Hepatic stellate cell (primary cell): ENCODE measurements around the gene ITGB2.
"Not testable (repeated sequence)": the region's sequence is repeated elsewhere in the genome, so short reads cannot be mapped to it uniquely, and the experiment has no call there.

ENCODE experiments used
- DNase-seq: peaks from one replicate; pipeline ENCODE4 v3.0.0; 2011; ENCODE audit warnings: low spot score

The ITGB2 gene

DNA sequence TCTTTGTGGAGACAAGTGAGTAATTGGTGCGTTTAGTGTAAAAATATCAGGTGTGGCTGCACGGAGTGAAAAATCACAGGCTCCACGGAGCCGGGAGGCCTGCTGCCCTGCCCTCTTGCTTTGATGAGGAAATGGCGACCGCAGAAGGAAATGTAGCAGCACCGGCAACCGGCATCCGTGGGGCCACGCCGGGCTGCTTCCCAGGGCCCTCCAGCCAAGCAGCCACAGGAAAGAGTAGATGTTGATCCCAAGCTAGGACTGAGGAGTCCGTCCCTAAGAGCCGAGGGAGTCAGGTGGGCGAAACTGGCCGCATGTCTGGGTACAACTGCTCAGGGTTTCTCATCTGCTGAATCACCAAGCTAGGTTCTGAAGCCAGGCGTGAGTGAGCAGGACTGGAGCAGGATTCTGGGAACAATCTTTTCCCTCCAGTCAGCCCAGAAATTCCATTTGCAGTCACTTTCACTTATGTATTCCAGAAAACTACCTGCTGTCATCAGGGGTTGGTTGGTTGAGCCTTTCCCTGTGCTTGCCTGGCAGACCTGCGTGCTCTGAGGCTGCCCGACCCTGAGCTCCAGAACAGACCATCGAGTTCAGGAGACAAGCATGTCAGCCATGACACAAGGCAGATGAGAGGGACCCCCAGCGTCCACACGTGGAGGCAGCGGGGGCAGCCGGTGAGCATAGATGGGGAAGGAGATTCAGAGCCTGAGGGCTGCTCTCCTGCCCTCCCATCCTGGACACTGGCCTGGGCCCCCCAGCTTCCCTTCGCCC is 5.8 kb upstream of the ITGB2 start:
- no peak for DNase-seq

DNA sequence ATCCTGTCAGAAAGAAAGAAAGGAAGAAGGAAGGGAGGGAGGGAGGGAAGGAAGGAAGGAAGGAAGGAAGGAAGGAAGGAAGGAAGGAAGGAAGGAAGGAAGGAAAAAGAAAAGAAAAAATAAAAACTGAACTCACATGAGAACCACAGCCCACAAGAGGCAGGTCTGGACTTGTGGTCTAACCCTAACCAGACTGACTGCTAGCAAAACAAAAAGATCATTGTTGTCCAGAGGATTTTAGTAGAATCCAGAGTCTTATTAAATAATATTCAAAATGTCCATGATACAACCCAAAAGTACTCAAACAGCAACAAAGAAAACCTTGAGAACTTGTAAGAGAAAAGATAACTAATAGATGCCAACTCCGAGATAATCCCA is 4.7 kb upstream of the ITGB2 start:
- DNase-seq: no peak

DNA sequence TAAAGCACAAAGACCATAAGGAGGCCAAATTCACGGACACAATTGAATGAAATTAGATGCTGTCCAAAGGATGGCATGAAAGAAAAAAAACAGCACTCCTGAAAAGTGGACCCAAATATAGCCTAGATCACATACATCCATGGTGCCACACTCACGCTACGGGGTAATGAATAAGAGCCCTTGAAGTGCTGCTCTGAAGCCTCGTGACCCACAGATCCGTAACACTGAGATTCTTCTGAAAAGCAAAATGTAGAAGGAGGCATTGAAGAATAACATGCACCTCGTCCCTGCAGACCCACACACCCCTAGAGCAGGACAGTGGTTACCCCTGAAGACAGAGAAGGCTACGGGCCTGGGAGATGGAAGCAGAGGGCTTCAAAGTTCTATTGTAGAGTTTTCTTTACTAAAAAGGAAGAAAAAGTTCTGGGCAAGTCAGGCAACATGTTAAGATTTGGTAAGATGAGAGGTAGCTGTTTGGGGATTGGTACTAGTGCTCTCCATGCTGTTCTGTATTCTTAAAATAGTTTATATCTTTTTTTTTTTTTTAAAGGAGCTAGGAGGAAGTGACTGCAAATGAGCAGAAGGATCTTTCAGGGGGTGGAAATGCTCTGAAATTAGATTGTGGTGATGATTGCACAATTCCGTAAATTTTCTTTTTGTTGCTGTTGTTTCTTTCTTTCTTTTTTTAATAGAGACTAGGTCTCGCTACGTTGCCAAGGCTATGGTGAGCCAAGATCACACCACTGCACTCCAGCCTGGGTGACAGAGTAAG is 4.1 kb upstream of the ITGB2 start:
- DNase-seq: peak; percentile 36

DNA sequence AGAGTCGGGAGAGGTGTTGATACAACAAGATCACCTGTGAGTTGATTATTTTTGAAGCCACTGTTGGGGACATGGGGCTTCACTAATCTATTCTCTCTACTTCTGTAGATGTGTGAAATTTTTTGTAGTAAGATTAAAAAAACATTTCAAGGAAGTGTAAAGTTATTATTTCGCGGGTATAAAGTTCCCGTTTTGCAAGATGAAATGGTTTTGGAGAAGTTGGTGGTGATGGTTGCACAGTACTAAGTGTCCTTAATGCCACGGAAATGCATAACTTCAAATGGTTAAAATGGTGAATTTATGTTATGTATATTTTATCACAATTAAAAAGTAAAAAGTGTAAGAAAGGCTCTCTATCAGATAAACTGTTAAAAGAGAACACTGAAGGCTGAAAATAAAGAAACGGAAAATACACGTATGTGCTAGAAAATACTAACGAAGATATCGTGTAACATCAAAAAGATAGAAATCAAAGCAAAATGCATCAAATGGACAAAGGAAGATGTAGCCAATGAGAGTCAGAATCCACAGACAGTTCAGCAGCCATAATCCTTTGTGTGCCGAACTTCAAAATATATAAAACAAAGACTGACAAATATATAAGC is 2.9 kb upstream of the ITGB2 start:
- no peak for DNase-seq

DNA sequence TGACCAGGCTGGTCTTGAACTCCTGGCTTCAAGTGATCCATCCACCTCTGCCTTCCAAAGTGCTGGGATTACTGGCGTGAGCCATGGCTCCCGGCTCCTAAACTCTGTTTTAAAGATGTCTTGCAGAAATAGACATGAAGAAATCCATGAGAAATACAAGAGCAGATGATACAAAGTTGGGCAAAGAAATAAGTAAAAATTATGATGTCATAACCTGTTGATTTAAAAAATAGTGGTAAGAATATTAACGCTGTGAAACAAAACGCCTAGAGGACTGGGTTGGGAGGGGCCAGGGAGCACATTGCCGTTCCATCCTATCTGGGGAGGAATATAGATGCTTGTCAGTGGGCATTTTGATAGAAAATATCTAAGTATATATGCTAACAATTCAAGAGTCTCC is 1.2 kb upstream of the ITGB2 start:
- no peak for DNase-seq

DNA sequence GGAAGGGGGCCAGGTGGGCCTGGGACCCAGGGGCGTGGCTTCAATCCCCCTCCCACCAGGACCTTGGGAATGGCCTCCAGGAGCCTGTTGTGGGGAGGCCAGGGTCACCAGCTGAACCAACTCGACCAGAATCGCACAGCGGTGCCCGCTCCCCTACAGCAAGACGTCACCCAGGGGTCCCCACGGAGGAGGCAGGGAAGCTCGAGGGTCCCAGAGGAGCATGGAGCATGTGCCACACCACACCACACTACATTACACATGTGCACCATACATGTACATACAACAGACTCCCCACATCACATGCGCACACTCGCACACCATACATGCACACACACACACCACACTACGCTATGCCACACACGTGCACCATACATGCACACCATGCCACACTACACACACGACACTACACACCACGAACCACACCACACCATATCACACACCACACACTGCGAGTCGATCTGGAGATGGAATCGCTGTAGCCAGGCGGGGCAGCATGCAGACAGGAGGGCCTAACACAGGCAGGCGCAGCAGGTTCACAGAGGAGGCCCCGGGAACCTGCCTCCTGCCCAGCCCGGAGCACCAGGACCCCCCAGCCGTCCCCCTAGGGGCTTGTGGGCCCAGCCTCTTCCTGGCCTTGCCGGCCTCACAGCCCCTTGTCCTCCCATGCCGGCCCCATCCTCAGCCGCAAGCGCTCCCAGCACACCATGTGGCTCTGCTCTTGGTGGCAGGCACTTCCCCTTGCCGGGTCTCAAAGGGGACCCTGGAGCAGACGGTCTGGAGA is 596 bp downstream of the ITGB2 start:
- no peak for DNase-seq

DNA sequence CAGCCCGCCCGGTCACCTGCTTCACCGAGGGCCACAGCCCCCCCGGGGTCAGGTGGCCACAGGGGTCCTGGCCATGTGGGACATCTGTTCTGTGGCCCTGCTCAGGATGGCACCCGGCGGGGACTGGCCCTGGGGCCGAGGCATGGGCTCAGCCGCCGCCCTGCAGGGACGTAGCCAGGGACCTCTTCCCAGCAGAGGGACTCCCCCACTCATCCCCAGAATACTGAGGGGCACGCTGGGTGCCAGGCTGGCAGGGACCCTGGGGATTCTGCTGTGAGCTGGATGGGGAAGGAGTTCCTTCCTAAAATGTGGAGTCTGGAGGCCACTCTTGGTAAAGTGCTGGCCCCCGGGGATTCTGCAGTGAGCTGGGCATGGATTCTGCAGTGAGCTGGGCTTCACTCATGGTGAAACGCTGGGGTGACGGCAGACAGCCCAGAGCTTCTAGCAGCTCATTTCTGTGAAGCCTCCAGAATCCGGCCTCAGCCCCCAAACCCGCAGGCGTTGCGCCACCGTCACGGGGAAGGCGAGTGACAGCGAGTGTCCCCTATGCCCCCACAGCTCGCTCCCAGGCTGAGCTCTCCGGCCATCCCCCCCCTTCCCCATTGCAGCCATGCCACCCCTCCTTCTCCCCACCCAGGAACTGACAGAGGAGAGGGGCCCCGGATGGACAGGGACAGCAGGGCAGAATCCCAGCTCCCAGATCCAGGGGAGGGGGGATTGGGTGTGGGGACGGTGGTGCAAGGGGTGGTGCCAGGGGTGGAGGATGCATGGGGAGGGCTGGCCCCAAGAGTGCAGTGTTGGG is 1.4 kb downstream of the ITGB2 start:
- DNase-seq: no peak

DNA sequence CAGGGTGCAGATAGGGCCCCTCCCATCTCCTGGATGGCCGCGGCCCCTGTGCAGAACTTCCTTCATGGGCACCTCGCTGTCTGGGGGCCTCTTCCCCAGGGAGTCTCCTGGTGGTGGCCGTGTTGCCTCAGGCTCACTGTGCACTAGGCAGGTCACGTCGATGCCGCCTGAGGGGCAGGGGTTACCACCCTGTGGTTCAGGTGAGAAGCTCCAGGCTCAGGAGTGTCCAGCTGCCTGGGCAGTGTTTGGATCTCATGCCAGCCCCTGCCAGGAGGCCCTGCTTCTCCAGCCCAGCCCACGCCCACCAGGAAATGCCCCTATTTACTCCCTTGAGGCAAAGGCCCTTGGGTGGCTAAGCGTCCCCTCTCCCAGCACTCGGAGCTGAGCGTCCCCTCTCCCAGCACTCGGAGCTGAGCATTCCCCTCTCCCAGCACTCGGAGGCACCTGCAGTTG is 2.1 kb downstream of the ITGB2 start:
- DNase-seq: no peak

DNA sequence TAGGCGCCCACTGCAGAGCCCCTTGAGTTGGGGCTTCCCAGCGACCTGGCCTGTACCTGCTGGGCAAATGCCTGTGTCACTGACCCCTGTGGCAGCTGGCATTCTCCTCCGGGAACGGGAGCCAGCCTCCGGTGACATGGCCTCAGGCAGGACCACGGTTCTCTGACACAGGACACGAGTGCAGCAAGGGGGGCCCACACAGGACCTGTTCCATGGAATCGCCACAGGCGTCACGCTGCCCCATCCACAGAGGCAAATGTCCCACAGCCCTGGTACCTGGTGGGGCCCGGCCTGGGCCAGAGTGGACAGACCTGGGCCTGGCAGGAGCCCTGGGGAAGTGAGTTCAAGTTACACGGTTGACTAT is 2.6 kb downstream of the ITGB2 start:
- DNase-seq: no peak

DNA sequence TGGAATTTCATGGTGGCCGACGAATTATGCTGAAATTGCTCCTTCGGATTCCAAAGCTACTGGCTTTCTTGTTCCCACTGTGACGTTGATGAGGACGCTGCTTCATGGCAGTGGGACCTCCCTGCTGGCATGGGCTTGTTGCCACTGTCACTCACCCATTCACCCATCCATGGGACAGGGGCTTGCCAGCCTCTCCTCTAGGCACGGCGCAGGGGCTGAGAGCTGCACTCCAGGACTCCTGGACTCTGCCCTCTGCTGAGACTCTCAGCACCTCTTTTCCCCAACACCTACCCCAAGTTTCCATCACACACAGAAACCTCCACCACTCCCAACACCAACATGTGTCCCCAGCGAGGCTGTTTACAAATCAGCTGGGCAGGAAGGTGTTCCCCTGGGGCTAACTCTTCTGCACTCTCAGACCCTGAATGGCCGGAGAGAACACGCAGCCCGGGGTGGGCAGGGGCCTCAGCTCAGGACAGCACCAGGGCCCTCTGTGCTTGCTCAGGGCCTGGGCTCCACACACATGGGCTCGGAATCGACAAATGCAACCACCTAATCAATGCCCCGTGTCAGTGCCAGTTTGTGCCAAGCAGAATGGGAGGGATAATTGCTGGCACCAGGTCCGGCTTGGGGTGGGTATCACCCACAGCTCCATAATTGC is 3.1 kb downstream of the ITGB2 start:
- no peak for DNase-seq

DNA sequence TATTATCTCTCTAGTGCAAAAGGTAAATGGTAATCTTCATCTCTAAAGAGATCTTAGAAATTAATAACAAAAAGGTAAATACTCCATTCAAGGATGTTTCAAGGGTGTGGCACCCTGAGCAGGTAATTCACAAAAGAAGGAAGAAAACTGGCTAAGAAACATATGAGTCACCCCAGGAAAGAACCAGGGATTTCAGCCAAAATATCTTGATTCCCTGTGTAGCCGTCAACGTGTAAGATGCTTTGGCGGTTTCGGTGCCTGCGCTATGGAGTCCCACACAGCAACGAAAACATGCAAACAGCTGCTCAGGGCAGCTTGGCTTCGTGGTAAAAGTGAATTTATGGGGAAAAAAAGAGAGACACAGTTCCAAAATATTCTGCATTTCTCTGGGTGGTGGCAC is 3.7 kb downstream of the ITGB2 start:
- DNase-seq: no peak

DNA sequence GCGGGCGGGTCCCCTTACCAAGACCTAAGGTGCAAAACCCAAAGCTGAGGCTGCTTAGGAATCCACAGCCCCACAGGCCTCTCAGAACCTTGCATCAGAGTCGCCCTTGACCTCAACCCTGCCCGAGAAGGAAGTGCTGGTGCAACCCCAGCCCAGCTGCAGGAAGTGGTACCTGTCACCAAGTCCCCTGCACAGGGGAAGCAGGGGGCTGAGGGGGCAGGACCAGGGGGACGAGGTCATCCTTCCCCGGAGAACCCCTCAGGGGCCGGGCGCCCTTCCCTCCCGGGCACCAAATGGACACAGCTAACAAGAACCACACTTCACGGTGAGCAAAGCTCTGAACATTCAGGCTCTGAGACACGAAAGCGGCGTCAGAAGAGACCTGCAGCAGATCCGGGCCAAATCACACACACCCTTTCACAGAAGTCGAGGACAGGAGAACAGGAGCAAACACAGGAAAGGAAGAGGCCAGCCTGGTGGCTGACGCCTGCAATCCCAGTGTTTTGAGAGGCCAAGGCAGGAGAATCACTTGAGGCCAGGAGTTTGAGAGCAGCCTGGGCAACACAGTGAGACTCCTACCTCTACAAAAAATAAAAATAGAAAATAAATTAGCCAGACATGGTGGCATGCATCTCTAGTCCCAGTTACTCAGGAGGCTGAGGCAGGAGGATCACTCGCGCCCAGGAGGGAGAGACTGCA is 6.4 kb downstream of the ITGB2 start:
- no peak for DNase-seq

DNA sequence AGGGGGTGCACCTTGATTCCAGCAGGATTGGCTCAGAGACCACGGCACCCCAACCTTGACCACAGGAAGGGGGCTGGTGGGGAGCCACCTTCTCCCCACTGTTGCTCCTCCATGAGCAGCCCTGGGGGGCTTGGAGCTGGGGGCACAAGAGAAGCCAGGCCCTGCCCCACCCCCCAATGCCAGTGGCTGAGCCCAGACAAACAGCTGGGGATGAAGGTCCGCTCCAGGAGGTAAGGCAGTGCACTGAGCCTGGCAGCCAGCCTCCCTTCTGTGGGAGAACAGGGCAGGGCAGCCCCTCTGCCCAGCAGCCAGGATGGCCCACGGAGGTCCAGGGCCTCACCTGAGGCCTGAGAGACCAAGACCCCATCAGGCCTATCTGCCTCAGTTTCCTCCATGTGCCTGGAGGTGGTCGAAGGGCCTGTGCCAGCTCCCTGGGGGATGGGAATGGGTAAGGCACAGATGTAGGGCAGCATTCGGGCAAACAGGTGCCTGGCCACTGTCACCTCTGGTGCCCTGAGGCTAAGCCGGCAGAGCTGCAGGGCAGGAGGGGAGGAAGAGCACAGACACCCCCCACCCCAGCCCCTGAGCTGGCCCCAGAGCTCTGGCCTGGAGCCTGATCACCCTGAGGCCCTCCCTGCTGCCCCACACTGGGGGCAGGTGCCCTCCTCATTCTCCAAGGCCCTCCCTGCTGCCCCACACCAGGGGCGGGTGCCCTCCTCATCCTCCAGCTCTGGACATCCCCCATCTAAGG is 7.1 kb downstream of the ITGB2 start:
- no peak for DNase-seq

DNA sequence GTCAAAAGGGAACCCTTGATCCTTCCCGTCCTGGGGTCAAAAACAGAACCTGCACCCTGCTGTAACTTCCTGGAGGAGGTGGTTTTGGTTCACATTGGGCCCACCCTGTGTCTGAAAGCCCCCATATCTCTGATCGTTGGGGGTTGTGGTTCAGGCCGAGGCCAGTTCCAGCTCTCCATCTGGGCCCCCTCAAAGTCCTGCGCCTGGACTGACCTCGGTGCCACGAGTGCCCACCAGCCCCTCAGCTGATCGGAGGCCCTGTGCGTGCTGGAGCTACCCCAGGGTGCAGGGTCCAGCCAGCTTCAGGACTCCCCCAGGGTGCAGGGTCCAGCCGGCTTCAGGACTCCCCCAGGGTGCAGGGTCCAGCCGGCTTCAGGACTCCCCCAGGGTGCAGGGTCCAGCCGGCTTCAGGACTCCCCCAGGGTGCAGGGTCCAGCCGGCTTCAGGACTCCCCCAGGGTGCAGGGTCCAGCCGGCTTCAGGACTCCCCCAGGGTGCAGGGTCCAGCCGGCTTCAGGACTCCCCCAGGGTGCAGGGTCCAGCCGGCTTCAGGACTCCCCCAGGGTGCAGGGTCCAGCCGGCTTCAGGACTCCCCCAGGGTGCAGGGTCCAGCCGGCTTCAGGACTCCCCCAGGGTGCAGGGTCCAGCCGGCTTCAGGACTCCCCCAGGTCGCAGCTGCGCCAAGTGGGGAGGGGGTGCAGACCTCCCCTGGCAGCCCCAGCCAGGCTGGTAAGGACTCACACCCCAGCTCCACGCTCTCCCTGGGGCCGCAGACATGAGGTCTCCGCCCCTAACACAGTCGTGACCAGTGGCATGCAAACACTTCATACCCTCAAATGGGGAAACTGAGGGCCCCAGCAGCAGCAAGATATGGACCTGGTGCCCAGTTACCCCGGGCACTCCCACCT is 7.9 kb downstream of the ITGB2 start:
- DNase-seq: not testable (repeated sequence)

DNA sequence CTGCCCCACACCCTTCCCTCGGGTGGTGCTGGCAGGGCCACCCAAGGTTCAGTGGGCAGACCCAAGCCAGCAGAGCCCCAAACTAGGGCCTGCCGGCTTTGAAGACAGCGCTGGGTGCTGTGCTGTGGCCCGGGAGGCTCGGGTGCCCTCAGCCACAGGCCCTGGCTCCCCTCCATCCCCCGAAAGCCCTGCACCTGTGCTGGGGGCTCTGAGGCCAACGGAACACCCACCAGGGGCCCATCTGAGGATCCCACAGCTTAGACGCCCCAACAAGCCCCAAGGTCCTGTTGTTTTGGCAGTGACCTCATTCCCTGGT is 8.6 kb downstream of the ITGB2 start:
- DNase-seq: no peak

DNA sequence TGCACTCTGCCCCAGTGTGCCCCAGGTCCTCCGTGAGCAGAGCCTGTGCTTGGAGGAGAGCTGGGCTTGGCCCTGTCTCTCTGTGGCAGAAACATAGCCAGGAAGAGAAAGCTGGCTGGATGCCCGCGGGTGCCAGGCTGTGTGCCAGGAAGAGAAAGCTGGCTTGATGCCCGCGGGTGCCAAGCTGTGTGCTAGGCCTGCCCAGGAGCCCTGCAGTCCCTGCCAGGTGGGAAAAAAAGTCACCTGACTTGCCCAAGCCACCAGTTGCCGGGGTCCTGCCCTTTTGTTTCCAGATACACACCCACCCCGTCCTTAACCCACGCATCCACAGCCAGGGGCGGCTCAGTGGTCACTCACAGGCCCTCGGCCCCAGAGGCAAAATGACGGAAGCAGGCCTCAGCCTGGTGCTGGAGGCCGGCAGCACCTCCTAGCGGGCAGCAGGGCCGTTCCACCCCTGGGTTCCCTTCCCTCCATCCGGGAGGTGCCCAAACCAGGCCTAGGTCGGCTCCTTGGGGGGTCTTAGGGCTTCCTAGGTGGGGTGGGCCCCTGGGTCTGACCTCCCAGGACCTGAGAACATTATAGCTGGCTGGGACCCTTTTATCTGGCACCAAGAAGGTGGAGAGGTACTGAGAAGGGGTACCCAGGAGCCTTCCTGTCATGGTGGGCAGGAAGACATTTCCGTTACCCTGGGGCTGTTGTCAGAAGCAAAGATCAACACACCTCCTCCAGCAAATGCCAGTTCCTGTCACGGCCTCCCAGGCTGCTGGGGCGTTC is 9.1 kb downstream of the ITGB2 start:
- DNase-seq: no peak

DNA sequence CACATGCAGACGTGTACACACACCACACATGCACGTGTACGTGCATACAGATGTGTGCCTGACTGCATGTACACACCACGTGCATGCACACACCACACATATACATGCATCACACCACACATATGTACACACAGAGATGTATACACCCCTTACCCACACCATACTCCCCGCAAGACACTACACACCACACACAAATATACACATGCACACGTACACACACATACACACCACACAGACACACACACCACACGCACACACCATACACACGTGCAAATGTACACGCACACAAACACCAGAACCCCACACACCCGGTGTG is 9.7 kb downstream of the ITGB2 start:
- DNase-seq: no peak
